ENCODE measurements around the gene AKAP3. TPM values are rescaled to one million over a fixed set of nuclear protein-coding genes. Genes with fewer than 3 reads are reported as not detected.

Gene AKAP3
- polyA plus RNA-seq (2011; rRNA removed): 0.29 and 0.73 TPM in 2 replicates
- polyA minus RNA-seq (2011; rRNA and poly(A)+ RNA removed): 0.55 and 0.87 TPM in 2 replicates

- ChIA-PET CTCF (interaction anchor here (0.7 to 1.1 kb wide), 4 partner anchors 11 to 483 kb away, joined by 3 to 7 read pairs (median 4); no protein-coding TSS in a partner anchor), POLR2A (interaction anchor here (0.7 to 1.2 kb wide), 4 partner anchors 10 to 327 kb away, joined by 3 to 4 read pairs (median 3); no protein-coding TSS in a partner anchor)
- H3K9me3 ChIP-seq (ENCODE audit: control insufficient read depth, insufficient read depth, low read length): no peaks in the 10 kb centered on the region
- no peaks in the 10 kb centered on the region for H3K27me3 ChIP-seq (ENCODE audit: control insufficient read depth, insufficient read depth, low read length)
- peak; percentile 61 for DNase-seq (ENCODE audit: low read depth, low spot score)
- TF ChIP-seq CTCF (IDR thresholded peaks at IDR 0.05; ENCODE audit: low read depth, low read length): no peak
- peak within 1 kb of the TSS; percentile 77 for H3K27ac ChIP-seq (ENCODE audit: low read depth, low read length)
- H3K4me3 ChIP-seq (ENCODE audit: low read depth, low read length): peak within 1 kb of the TSS; percentile 86
Measured at GRCh38 chr12:4648501-4649357, at the start of gene AKAP3, which contains the start of gene NDUFA9. Gene AKAP3, minus strand, starts transcription at chr12:4649051. Its CDS starts 10,855 bp downstream, at chr12:4638196. Gene NDUFA9, plus strand, starts transcription at chr12:4649114. Its CDS starts 13 bp downstream, at chr12:4649127.

- POLR2A ChIA-PET: no interaction called here
- no peak for TF ChIP-seq CTCF (IDR thresholded peaks at IDR 0.05; ENCODE audit: low read depth, low read length)
- DNase-seq (ENCODE audit: low read depth, low spot score): no peak
- H3K27ac ChIP-seq (ENCODE audit: low read depth, low read length): no peak overlapping the region
- CTCF ChIA-PET: no interaction called here
- H3K27me3 ChIP-seq (ENCODE audit: control insufficient read depth, insufficient read depth, low read length): no peaks in the 10 kb centered on the region
- H3K9me3 ChIP-seq (ENCODE audit: control insufficient read depth, insufficient read depth, low read length): no peaks in the 10 kb centered on the region
- no peak overlapping the region for H3K4me3 ChIP-seq (ENCODE audit: low read depth, low read length)
Measured at GRCh38 chr12:4690760-4691159, 41.9 kb upstream of the AKAP3 start.

GRCh38 chr12:4685317-4685716 is 36.5 kb upstream of the AKAP3 start:
- Histone ChIP-seq H3K27ac (ENCODE audit: low read depth, low read length) (no peak overlapping the region), H3K9me3 (ENCODE audit: control insufficient read depth, insufficient read depth, low read length) (no peaks in the 10 kb centered on the region), H3K4me3 (ENCODE audit: low read depth, low read length) (no peak overlapping the region), H3K27me3 (ENCODE audit: control insufficient read depth, insufficient read depth, low read length) (no peaks in the 10 kb centered on the region)
- no peak for TF ChIP-seq CTCF (IDR thresholded peaks at IDR 0.05; ENCODE audit: low read depth, low read length)
- ChIA-PET CTCF (no interaction called here), POLR2A (no interaction called here)
- DNase-seq (ENCODE audit: low read depth, low spot score): no peak

GRCh38 chr12:4681732-4682131 is 32.9 kb upstream of the AKAP3 start:
- no peaks in the 10 kb centered on the region for H3K27me3 ChIP-seq (ENCODE audit: control insufficient read depth, insufficient read depth, low read length)
- ChIA-PET POLR2A (no interaction called here), CTCF (no interaction called here)
- no peak for TF ChIP-seq CTCF (IDR thresholded peaks at IDR 0.05; ENCODE audit: low read depth, low read length)
- no peak for DNase-seq (ENCODE audit: low read depth, low spot score)
- no peak overlapping the region for H3K4me3 ChIP-seq (ENCODE audit: low read depth, low read length)
- no peak overlapping the region for H3K27ac ChIP-seq (ENCODE audit: low read depth, low read length)
- H3K9me3 ChIP-seq (ENCODE audit: control insufficient read depth, insufficient read depth, low read length): no peaks in the 10 kb centered on the region

- no peak overlapping the region for H3K27ac ChIP-seq (ENCODE audit: low read depth, low read length)
- no peaks in the 10 kb centered on the region for H3K9me3 ChIP-seq (ENCODE audit: control insufficient read depth, insufficient read depth, low read length)
- TF ChIP-seq CTCF (IDR thresholded peaks at IDR 0.05; ENCODE audit: low read depth, low read length): no peak
- ChIA-PET CTCF (no interaction called here), POLR2A (no interaction called here)
- no peak overlapping the region for H3K4me3 ChIP-seq (ENCODE audit: low read depth, low read length)
- H3K27me3 ChIP-seq (ENCODE audit: control insufficient read depth, insufficient read depth, low read length): no peaks in the 10 kb centered on the region
- DNase-seq (ENCODE audit: low read depth, low spot score): no peak
Measured at GRCh38 chr12:4679711-4680110, 30.9 kb upstream of the AKAP3 start.

Data from AG04450 (cell line).